ENCODE data around the gene NUP42.
"Not testable (repeated sequence)": the region's sequence is repeated elsewhere in the genome, so short reads cannot be mapped to it uniquely, and the experiment has no call there.

NUP42 gene

GRCh38 chr7:23205577-23205908 lies 23.7 kb downstream of the NUP42 start:
- DNase-seq (ENCODE audit: low read depth) = no peak

- no peak for DNase-seq (ENCODE audit: low read depth)
Measured at GRCh38 chr7:23205909-23206767, 24.3 kb downstream of the NUP42 start.

- DNase-seq (ENCODE audit: low read depth) = no peak
Measured at GRCh38 chr7:23207021-23207420, 25.2 kb downstream of the NUP42 start.

GRCh38 chr7:23207884-23208283 lies 26.0 kb downstream of the NUP42 start:
- no peak for DNase-seq (ENCODE audit: low read depth)

- no peak for DNase-seq (ENCODE audit: low read depth)
Measured at GRCh38 chr7:23208316-23208715, 26.5 kb downstream of the NUP42 start.

- DNase-seq (ENCODE audit: low read depth) = no peak
Measured at GRCh38 chr7:23210506-23210905, 28.7 kb downstream of the NUP42 start.

- DNase-seq (ENCODE audit: low read depth) = no peak
Measured at GRCh38 chr7:23211589-23211988, 29.7 kb downstream of the NUP42 start.

GRCh38 chr7:23212395-23212794 lies 30.5 kb downstream of the NUP42 start:
- DNase-seq (ENCODE audit: low read depth) = no peak

GRCh38 chr7:23212841-23213240 lies 31.0 kb downstream of the NUP42 start:
- no peak for DNase-seq (ENCODE audit: low read depth)

- no peak for DNase-seq (ENCODE audit: low read depth)
Measured at GRCh38 chr7:23213755-23214154, 31.9 kb downstream of the NUP42 start.

GRCh38 chr7:23214423-23214822 lies 32.6 kb downstream of the NUP42 start:
- no peak for DNase-seq (ENCODE audit: low read depth)

- DNase-seq (ENCODE audit: low read depth) = no peak
Measured at GRCh38 chr7:23214938-23215337, 33.1 kb downstream of the NUP42 start.

- no peak for DNase-seq (ENCODE audit: low read depth)
Measured at GRCh38 chr7:23216021-23216420, 34.2 kb downstream of the NUP42 start.

GRCh38 chr7:23218196-23218595 lies 36.3 kb downstream of the NUP42 start:
- DNase-seq (ENCODE audit: low read depth) = no peak

- DNase-seq (ENCODE audit: low read depth) = no peak
Measured at GRCh38 chr7:23220690-23221305, 39.0 kb downstream of the NUP42 start.

GRCh38 chr7:23222439-23223030 lies 40.7 kb downstream of the NUP42 start:
- no peak for DNase-seq (ENCODE audit: low read depth)

GRCh38 chr7:23224364-23224763 lies 42.5 kb downstream of the NUP42 start:
- DNase-seq (ENCODE audit: low read depth) = not testable (repeated sequence)

GRCh38 chr7:23226844-23227450 lies 45.1 kb downstream of the NUP42 start:
- DNase-seq (ENCODE audit: low read depth) = no peak

- no peak for DNase-seq (ENCODE audit: low read depth)
Measured at GRCh38 chr7:23228412-23228811, 46.6 kb downstream of the NUP42 start.

- no peak for DNase-seq (ENCODE audit: low read depth)
Measured at GRCh38 chr7:23230641-23231101, 48.8 kb downstream of the NUP42 start.

- no peak for DNase-seq (ENCODE audit: low read depth)
Measured at GRCh38 chr7:23232966-23233365, 51.1 kb downstream of the NUP42 start.

- DNase-seq (ENCODE audit: low read depth) = no peak
Measured at GRCh38 chr7:23234569-23235296, 52.9 kb downstream of the NUP42 start.
